ENCODE data around the gene NT5C2.

DNA sequence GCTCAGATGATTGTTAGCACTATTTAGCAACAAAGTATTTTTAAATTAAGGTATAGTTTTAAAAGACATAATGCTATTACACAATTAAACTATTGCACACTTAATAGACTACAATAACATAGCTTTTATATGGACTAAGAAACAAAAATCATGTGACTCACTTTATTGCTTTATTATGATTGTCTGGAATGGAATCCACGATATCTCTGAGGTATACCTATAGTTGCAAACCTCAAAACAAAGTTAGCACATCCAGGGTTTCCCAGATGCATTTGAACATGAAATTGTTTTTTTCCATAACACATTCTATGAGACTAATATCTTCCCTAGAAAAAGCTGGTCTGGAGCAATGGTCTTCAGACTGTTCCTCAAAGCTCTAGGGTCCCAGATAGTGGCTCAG, 34.3 kb upstream of the NT5C2 start:
- TF ChIP-seq POLR2A (IDR thresholded peaks at IDR 0.05; ENCODE audit: low read depth, low read length) (no peak), POLR2AphosphoS5 (IDR thresholded peaks at IDR 0.05; ENCODE audit: low read depth, low read length) (no peak), TAF1 (IDR thresholded peaks at IDR 0.05; ENCODE audit: low read depth, low read length) (no peak), SPI1 (IDR thresholded peaks at IDR 0.05; ENCODE audit: low read depth, low read length) (no peak)
